Measurements from ENCODE around the gene RNU6-1.
A peak's percentile ranks its signal among the peaks of the same experiment; 100 is the strongest.

The RNU6-1 gene

GRCh38 chr15:67839929-67840748 is at the start of gene RNU6-1:
Gene RNU6-1 (minus strand): TSS chr15:67840045.
- peak; percentile 95 for DNase-seq (ENCODE audit: low read depth, low spot score)

- no peak for DNase-seq (ENCODE audit: low read depth, low spot score)
Observed at GRCh38 chr15:67887776-67888175, 47.9 kb upstream of the RNU6-1 start.

- no peak for DNase-seq (ENCODE audit: low read depth, low spot score)
Observed at GRCh38 chr15:67885861-67886260, 46.0 kb upstream of the RNU6-1 start.

- no peak for DNase-seq (ENCODE audit: low read depth, low spot score)
Observed at GRCh38 chr15:67885175-67885523, 45.3 kb upstream of the RNU6-1 start.

GRCh38 chr15:67884514-67885174 is 44.8 kb upstream of the RNU6-1 start:
- DNase-seq (ENCODE audit: low read depth, low spot score) = peak; percentile 89

GRCh38 chr15:67884009-67884408 is 44.2 kb upstream of the RNU6-1 start:
- DNase-seq (ENCODE audit: low read depth, low spot score) = no peak

- DNase-seq (ENCODE audit: low read depth, low spot score) = no peak
Observed at GRCh38 chr15:67883234-67883773, 43.5 kb upstream of the RNU6-1 start.

GRCh38 chr15:67882487-67883233 is 42.8 kb upstream of the RNU6-1 start:
- no peak for DNase-seq (ENCODE audit: low read depth, low spot score)

GRCh38 chr15:67880651-67881182 is 40.9 kb upstream of the RNU6-1 start:
- peak; percentile 60 for DNase-seq (ENCODE audit: low read depth, low spot score)

- no peak for DNase-seq (ENCODE audit: low read depth, low spot score)
Observed at GRCh38 chr15:67879440-67880129, 39.7 kb upstream of the RNU6-1 start.

- no peak for DNase-seq (ENCODE audit: low read depth, low spot score)
Observed at GRCh38 chr15:67878712-67879206, 38.9 kb upstream of the RNU6-1 start.

GRCh38 chr15:67873777-67874176 is 33.9 kb upstream of the RNU6-1 start:
- DNase-seq (ENCODE audit: low read depth, low spot score) = no peak

- no peak for DNase-seq (ENCODE audit: low read depth, low spot score)
Observed at GRCh38 chr15:67870868-67871408, 31.1 kb upstream of the RNU6-1 start.

GRCh38 chr15:67869701-67870100 is 29.9 kb upstream of the RNU6-1 start:
- no peak for DNase-seq (ENCODE audit: low read depth, low spot score)

GRCh38 chr15:67865766-67866165 is 25.9 kb upstream of the RNU6-1 start:
- no peak for DNase-seq (ENCODE audit: low read depth, low spot score)

GRCh38 chr15:67865331-67865730 is 25.5 kb upstream of the RNU6-1 start:
- no peak for DNase-seq (ENCODE audit: low read depth, low spot score)

- peak; percentile 89 for DNase-seq (ENCODE audit: low read depth, low spot score)
Observed at GRCh38 chr15:67863442-67863987, 23.7 kb upstream of the RNU6-1 start.

GRCh38 chr15:67862750-67863441 is 23.1 kb upstream of the RNU6-1 start:
- DNase-seq (ENCODE audit: low read depth, low spot score) = no peak

GRCh38 chr15:67861983-67862382 is 22.1 kb upstream of the RNU6-1 start:
- DNase-seq (ENCODE audit: low read depth, low spot score) = no peak

Data from astrocyte of the hippocampus (primary cell).